ENCODE results near the gene DLGAP1. TPM values are rescaled to one million over a fixed set of nuclear protein-coding genes. Genes with fewer than 3 reads are reported as not detected.

DLGAP1 gene
- total and polyA plus RNA-seq, 2 donors (not counting 1 experiment from before 2014, with no cell fraction given): 0.07 to 0.61 TPM

GRCh38 chr18:3815991-3816390 lies 639.1 kb downstream of the DLGAP1 start:
- no peaks in the 10 kb centered on the region for H3K79me2 ChIP-seq (ENCODE audit: control insufficient read depth, insufficient read depth, low read length)
- TF ChIP-seq EZH2 (IDR thresholded peaks at IDR 0.05; ENCODE audit: borderline replicate concordance, insufficient read depth, low read depth, low read length, poor library complexity, severe bottlenecking) (no peak), CTCF (IDR thresholded peaks at IDR 0.05) (no peak)
- no peak overlapping the region for H2AFZ ChIP-seq (ENCODE audit: insufficient read depth, low read depth, low read length, poor library complexity, severe bottlenecking)
- WGBS (ENCODE audit: insufficient coverage): no CpG with 5 or more reads among the region's 2 CpGs
- POLR2A ChIA-PET: no interaction called here
- no peaks in the 10 kb centered on the region for H4K20me1 ChIP-seq (ENCODE audit: control insufficient read depth, insufficient read depth, low read length, poor library complexity, severe bottlenecking)
- Mint-ChIP-seq H3K27me3 (peaks cover 13% of the 10 kb centered on the region), H3K27ac (no peak overlapping the region), H3K4me3 (no peak overlapping the region), H3K9me3 (ENCODE audit: insufficient read depth) (no peaks in the 10 kb centered on the region), H3K4me1 (no peaks in the 10 kb centered on the region)
- no peaks in the 10 kb centered on the region for H3K36me3 ChIP-seq (replicated peaks in 1 of 2; ENCODE audit: control extremely low read depth in 1 of 2, control insufficient read depth in 1 of 2, extremely low read depth in 1 of 2, insufficient read depth in 2 of 2, low read length in 1 of 2)
- DNase-seq (no peak), ATAC-seq (ENCODE audit: low read depth) (no peak)
- H3K4me1 ChIP-seq (ENCODE audit: control insufficient read depth in 2 of 2, insufficient read depth in 2 of 2, low read length in 2 of 2): no peaks in the 10 kb centered on the region
- intact Hi-C loops (cut with micrococcal nuclease): no loop called here
- H3K4me2 ChIP-seq (replicated peaks; ENCODE audit: low read depth, low read length, poor library complexity, severe bottlenecking): no peak overlapping the region
- H3K4me3 ChIP-seq (ENCODE audit: control extremely low read depth in 1 of 5, extremely low read depth in 1 of 5, insufficient read depth in 1 of 5, low read depth in 2 of 5, low read length in 4 of 5): no peak overlapping the region
- CTCF ChIA-PET: no interaction called here
- no peak overlapping the region for H3K9ac ChIP-seq (ENCODE audit: low read length)
- H3K27me3 ChIP-seq (replicated peaks in 1 of 4; ENCODE audit: control extremely low read depth in 1 of 4, control insufficient read depth in 3 of 4, insufficient read depth in 4 of 4, low read length in 3 of 4): no peaks in the 10 kb centered on the region
- H3K27ac ChIP-seq (ENCODE audit: low read length in 2 of 2): no peak overlapping the region
- no peaks in the 10 kb centered on the region for H3K9me3 ChIP-seq (ENCODE audit: control extremely low read depth in 1 of 3, control insufficient read depth in 2 of 3, insufficient read depth in 1 of 3, low read length in 2 of 3)

DNA sequence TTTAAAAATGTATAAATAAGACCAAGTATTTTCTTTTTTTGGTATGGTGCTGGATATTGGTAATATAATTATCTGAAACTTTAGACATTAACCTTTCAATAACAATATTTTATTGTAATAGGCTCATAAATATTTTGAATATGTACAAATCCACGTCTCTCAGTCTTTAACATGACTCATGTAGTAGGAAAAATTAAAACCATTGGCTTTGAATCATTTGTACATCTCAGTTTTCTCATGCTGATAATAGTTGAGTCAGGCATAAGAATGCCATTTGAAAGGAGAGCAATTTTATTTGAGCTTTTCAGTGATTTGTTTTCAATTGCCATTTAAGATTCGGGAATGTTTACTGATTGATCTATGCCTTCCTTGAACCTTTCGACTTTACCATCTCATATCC lies 640.3 kb downstream of the DLGAP1 start:
- no peaks in the 10 kb centered on the region for H3K4me1 Mint-ChIP-seq
- no peaks in the 10 kb centered on the region for H3K9me3 ChIP-seq (ENCODE audit: control extremely low read depth in 1 of 3, control insufficient read depth in 2 of 3, insufficient read depth in 1 of 3, low read length in 2 of 3)
- intact Hi-C loops (cut with micrococcal nuclease): no loop called here
- DNase-seq: no peak
- TF ChIP-seq EZH2 (IDR thresholded peaks at IDR 0.05; ENCODE audit: borderline replicate concordance, insufficient read depth, low read depth, low read length, poor library complexity, severe bottlenecking): no peak
- TF ChIP-seq CTCF (IDR thresholded peaks at IDR 0.05): no peak
- no peak overlapping the region for H3K4me3 ChIP-seq (ENCODE audit: control extremely low read depth in 1 of 5, extremely low read depth in 1 of 5, insufficient read depth in 1 of 5, low read depth in 2 of 5, low read length in 4 of 5)
- no peaks in the 10 kb centered on the region for H3K9me3 Mint-ChIP-seq (ENCODE audit: insufficient read depth)
- no peaks in the 10 kb centered on the region for H3K4me1 ChIP-seq (ENCODE audit: control insufficient read depth in 2 of 2, insufficient read depth in 2 of 2, low read length in 2 of 2)
- no peak overlapping the region for H3K4me2 ChIP-seq (replicated peaks; ENCODE audit: low read depth, low read length, poor library complexity, severe bottlenecking)
- H2AFZ ChIP-seq (ENCODE audit: insufficient read depth, low read depth, low read length, poor library complexity, severe bottlenecking): no peak overlapping the region
- no peak overlapping the region for H3K27ac Mint-ChIP-seq
- H3K79me2 ChIP-seq (ENCODE audit: control insufficient read depth, insufficient read depth, low read length): no peaks in the 10 kb centered on the region
- H3K27me3 Mint-ChIP-seq: peaks cover 7% of the 10 kb centered on the region
- H3K36me3 ChIP-seq (replicated peaks in 1 of 2; ENCODE audit: control extremely low read depth in 1 of 2, control insufficient read depth in 1 of 2, extremely low read depth in 1 of 2, insufficient read depth in 2 of 2, low read length in 1 of 2): no peaks in the 10 kb centered on the region
- no peak overlapping the region for H3K4me3 Mint-ChIP-seq
- H3K27me3 ChIP-seq (replicated peaks in 1 of 4; ENCODE audit: control extremely low read depth in 1 of 4, control insufficient read depth in 3 of 4, insufficient read depth in 4 of 4, low read length in 3 of 4): no peaks in the 10 kb centered on the region
- no peak overlapping the region for H3K9ac ChIP-seq (ENCODE audit: low read length)
- no peak overlapping the region for H3K27ac ChIP-seq (ENCODE audit: low read length in 2 of 2)
- 79% methylated on average over 2 of the region's 3 CpGs for WGBS (ENCODE audit: insufficient coverage)
- no peaks in the 10 kb centered on the region for H4K20me1 ChIP-seq (ENCODE audit: control insufficient read depth, insufficient read depth, low read length, poor library complexity, severe bottlenecking)
- POLR2A ChIA-PET: no interaction called here
- ATAC-seq (ENCODE audit: low read depth): no peak
- CTCF ChIA-PET: no interaction called here
